Astrocyte (in vitro differentiated cells and primary cell): ENCODE results near the gene NUP98. TPM values are rescaled to one million over a fixed set of nuclear protein-coding genes. Genes with fewer than 3 reads are reported as not detected.

Experiments
- DNase-seq: peaks from one replicate; pipeline ENCODE4 v3.0.0-alpha.2; 2010; ENCODE audit warnings: low read depth
- FAIRE-seq: peaks from 2 replicates; lab custom pipeline; 2011; peaks lifted over from hg19 to GRCh38; lab: Jason Lieb, UNC
- H2AFZ ChIP-seq: 2 replicates; pipeline ENCODE4 v1.6.0; 2012; ENCODE audit warnings: low read depth, low read length, inconsistent platforms
- H3K27ac ChIP-seq: 2 replicates; pipeline ENCODE4 v1.5.1; 2011; ENCODE audit warnings: low read depth, low read length, inconsistent platforms
- H3K27me3 ChIP-seq: 2 replicates; pipeline ENCODE4 v1.6.0; 2011; ENCODE audit warnings: low read length, inconsistent platforms; ENCODE audit not compliant: insufficient read depth
- H3K36me3 ChIP-seq: 2 replicates; pipeline ENCODE4 v1.5.1; 2011; ENCODE audit warnings: low read length, inconsistent platforms; ENCODE audit not compliant: insufficient read depth
- H3K4me1 ChIP-seq: 2 replicates; pipeline ENCODE4 v1.5.1; 2011; ENCODE audit warnings: low read length, inconsistent platforms; ENCODE audit not compliant: insufficient read depth
- H3K4me2 ChIP-seq: 2 replicates; pipeline ENCODE4 v1.6.0; 2012; ENCODE audit warnings: low read length, inconsistent platforms
- H3K4me3 ChIP-seq: 2 replicates; pipeline ENCODE4 v1.5.1; 2011; ENCODE audit warnings: low read depth, mild to moderate bottlenecking, low read length, inconsistent platforms; ENCODE audit not compliant: insufficient read depth
- H3K79me2 ChIP-seq: 2 replicates; pipeline ENCODE4 v1.6.0; 2012; ENCODE audit warnings: mild to moderate bottlenecking, low read length, inconsistent platforms; ENCODE audit not compliant: insufficient read depth
- H3K9ac ChIP-seq: 2 replicates; pipeline ENCODE4 v1.6.0; 2012; ENCODE audit warnings: mild to moderate bottlenecking, low read length, inconsistent platforms
- H3K9me3 ChIP-seq: 2 replicates; pipeline ENCODE4 v1.5.1; 2012; ENCODE audit warnings: low read depth, mild to moderate bottlenecking, low read length, inconsistent platforms; ENCODE audit not compliant: insufficient read depth
- H4K20me1 ChIP-seq: 2 replicates; pipeline ENCODE4 v1.6.0; 2012; ENCODE audit warnings: low read length, inconsistent platforms; ENCODE audit not compliant: insufficient read depth
- H3K27ac Mint-ChIP-seq: one replicate; pipeline ENCODE4 v1.8.0; 2021; ENCODE audit warnings: mild to moderate bottlenecking, mixed read lengths; ENCODE audit not compliant: unreplicated experiment
- H3K27me3 Mint-ChIP-seq: one replicate; pipeline ENCODE4 v1.8.0; 2021; ENCODE audit warnings: low read depth, mixed read lengths; ENCODE audit not compliant: unreplicated experiment
- H3K36me3 Mint-ChIP-seq: one replicate; pipeline ENCODE4 v1.8.0; 2021; ENCODE audit warnings: low read depth, mixed read lengths; ENCODE audit not compliant: unreplicated experiment
- H3K4me1 Mint-ChIP-seq: one replicate; pipeline ENCODE4 v1.8.0; 2021; ENCODE audit warnings: low read depth, mixed read lengths; ENCODE audit not compliant: unreplicated experiment
- H3K4me3 Mint-ChIP-seq: one replicate; pipeline ENCODE4 v1.8.0; 2021; ENCODE audit warnings: mild to moderate bottlenecking, moderate library complexity, mixed read lengths; ENCODE audit not compliant: unreplicated experiment
- H3K9me3 Mint-ChIP-seq: one replicate; pipeline ENCODE4 v1.8.0; 2021; ENCODE audit warnings: mild to moderate bottlenecking, mixed read lengths; ENCODE audit not compliant: unreplicated experiment
- CTCF ChIP-seq: IDR thresholded peaks from 2 replicates; pipeline ENCODE4 v1.5.1; 2011; ENCODE audit warnings: low read depth, mild to moderate bottlenecking, inconsistent platforms, low read length, moderate library complexity; ENCODE audit not compliant: insufficient read depth
- EZH2 ChIP-seq: IDR thresholded peaks from 2 replicates; pipeline ENCODE4 v1.6.1; 2012; ENCODE audit warnings: mild to moderate bottlenecking, low read length, inconsistent platforms; ENCODE audit not compliant: insufficient read depth
- total RNA-seq: library from RNA; stranded (reverse); gene quantifications from 2 replicates; pipeline ENCODE4 v1.2.1, GENCODE V29; 2021

Gene NUP98
- total RNA-seq, 1 donor from 2014 or later, result 81.2 TPM

GRCh38 chr11:3810951-3811350 lies 13.6 kb upstream of the NUP98 start:
- H3K27ac ChIP-seq, result no peak overlapping the region
- H2AFZ ChIP-seq, result no peak overlapping the region
- Mint-ChIP-seq H3K27ac (no peak overlapping the region), H3K27me3 (no peaks in the 10 kb centered on the region), H3K9me3 (no peaks in the 10 kb centered on the region), H3K4me3 (no peak overlapping the region), H3K4me1 (no peaks in the 10 kb centered on the region), H3K36me3 (peaks cover 6% of the 10 kb centered on the region)
- TF ChIP-seq CTCF, result no peak
- TF ChIP-seq EZH2, result no peak
- H3K4me1 ChIP-seq, result no peaks in the 10 kb centered on the region
- DNase-seq (no peak), FAIRE-seq (no peak)
- no peaks in the 10 kb centered on the region for H3K36me3 ChIP-seq
- no peaks in the 10 kb centered on the region for H4K20me1 ChIP-seq
- H3K9ac ChIP-seq, result no peak overlapping the region
- no peak overlapping the region for H3K4me2 ChIP-seq
- no peak overlapping the region for H3K4me3 ChIP-seq
- H3K79me2 ChIP-seq, result no peaks in the 10 kb centered on the region
- no peaks in the 10 kb centered on the region for H3K9me3 ChIP-seq
- no peaks in the 10 kb centered on the region for H3K27me3 ChIP-seq

- no peaks in the 10 kb centered on the region for H3K9me3 ChIP-seq
- Mint-ChIP-seq H3K4me1 (no peaks in the 10 kb centered on the region), H3K36me3 (peaks cover 6% of the 10 kb centered on the region), H3K27me3 (no peaks in the 10 kb centered on the region), H3K4me3 (no peak overlapping the region), H3K27ac (no peak overlapping the region), H3K9me3 (no peaks in the 10 kb centered on the region)
- H3K4me1 ChIP-seq, result no peaks in the 10 kb centered on the region
- FAIRE-seq (no peak), DNase-seq (no peak)
- H3K27me3 ChIP-seq, result no peaks in the 10 kb centered on the region
- H3K9ac ChIP-seq, result no peak overlapping the region
- H3K36me3 ChIP-seq, result no peaks in the 10 kb centered on the region
- no peaks in the 10 kb centered on the region for H4K20me1 ChIP-seq
- TF ChIP-seq EZH2 (no peak), CTCF (no peak)
- no peaks in the 10 kb centered on the region for H3K79me2 ChIP-seq
- no peak overlapping the region for H3K4me2 ChIP-seq
- no peak overlapping the region for H3K27ac ChIP-seq
- no peak overlapping the region for H3K4me3 ChIP-seq
- H2AFZ ChIP-seq, result no peak overlapping the region
These were observed 13.1 kb upstream of the NUP98 start for GRCh38 chr11:3810446-3810845.

DNA sequence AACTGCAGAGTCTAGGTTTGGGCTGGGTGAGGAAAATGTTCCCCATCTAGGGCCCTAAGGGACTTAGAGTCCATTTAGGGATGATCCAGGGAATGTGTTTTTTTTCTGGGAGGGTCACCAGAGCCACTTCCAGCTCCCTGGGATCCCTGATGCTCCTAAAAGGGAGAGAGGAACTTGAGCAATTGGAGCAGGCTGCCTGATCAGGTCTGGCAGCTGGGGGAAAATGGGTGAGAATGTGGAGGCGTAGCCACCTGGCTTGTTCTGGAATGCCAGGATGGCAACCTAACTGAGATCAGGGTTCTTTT lies 12.2 kb upstream of the NUP98 start:
- TF ChIP-seq EZH2 (no peak), CTCF (no peak)
- Histone ChIP-seq H3K36me3 (no peaks in the 10 kb centered on the region), H3K4me2 (no peak overlapping the region), H2AFZ (no peak overlapping the region), H3K4me1 (no peaks in the 10 kb centered on the region), H3K79me2 (no peaks in the 10 kb centered on the region), H3K27me3 (no peaks in the 10 kb centered on the region), H3K9me3 (no peaks in the 10 kb centered on the region), H3K27ac (no peak overlapping the region), H3K4me3 (no peak overlapping the region), H4K20me1 (no peaks in the 10 kb centered on the region), H3K9ac (no peak overlapping the region)
- Mint-ChIP-seq H3K27ac (no peak overlapping the region), H3K4me1 (no peaks in the 10 kb centered on the region), H3K27me3 (no peaks in the 10 kb centered on the region), H3K9me3 (no peaks in the 10 kb centered on the region), H3K36me3 (peaks cover 6% of the 10 kb centered on the region), H3K4me3 (no peak overlapping the region)
- no peak for DNase-seq
- no peak for FAIRE-seq
